Adipose tissue (tissue), 3 donors: ENCODE data around the gene CIAO3. TPM values are rescaled to one million over a fixed set of nuclear protein-coding genes. Genes with fewer than 3 reads are reported as not detected.
"Not testable (repeated sequence)": the region's sequence is repeated elsewhere in the genome, so short reads cannot be mapped to it uniquely, and the experiment has no call there.

Source experiments
- H3K27ac ChIP-seq: one replicate; pipeline ENCODE4 v1.5.1; 2013; ENCODE audit warnings: low read depth, low read length
- WGBS, 3 donors: extraction: QIAGEN DNeasy Blood & Tissue Kit; methylation state at CpG; one replicate each; pipeline ENCODE4 v1.1.7; 2013; 5-methylcytosine and 5-hydroxymethylcytosine counted together
- polyA plus RNA-seq, 3 donors: library from polyadenylated mRNA; stranded (reverse); fragments of 200-250 nt; gene quantifications; one replicate each; pipeline ENCODE4 v1.2.3, GENCODE V29; 2013
- donor health status: healthy with polysubstance abuse.
- donor health status: Bipolar disorder and iron deficiency.
- donor health status: healthy.

Gene CIAO3
- polyA plus RNA-seq, 3 donors = 16.0 to 23.7 (median 19.0) TPM

DNA sequence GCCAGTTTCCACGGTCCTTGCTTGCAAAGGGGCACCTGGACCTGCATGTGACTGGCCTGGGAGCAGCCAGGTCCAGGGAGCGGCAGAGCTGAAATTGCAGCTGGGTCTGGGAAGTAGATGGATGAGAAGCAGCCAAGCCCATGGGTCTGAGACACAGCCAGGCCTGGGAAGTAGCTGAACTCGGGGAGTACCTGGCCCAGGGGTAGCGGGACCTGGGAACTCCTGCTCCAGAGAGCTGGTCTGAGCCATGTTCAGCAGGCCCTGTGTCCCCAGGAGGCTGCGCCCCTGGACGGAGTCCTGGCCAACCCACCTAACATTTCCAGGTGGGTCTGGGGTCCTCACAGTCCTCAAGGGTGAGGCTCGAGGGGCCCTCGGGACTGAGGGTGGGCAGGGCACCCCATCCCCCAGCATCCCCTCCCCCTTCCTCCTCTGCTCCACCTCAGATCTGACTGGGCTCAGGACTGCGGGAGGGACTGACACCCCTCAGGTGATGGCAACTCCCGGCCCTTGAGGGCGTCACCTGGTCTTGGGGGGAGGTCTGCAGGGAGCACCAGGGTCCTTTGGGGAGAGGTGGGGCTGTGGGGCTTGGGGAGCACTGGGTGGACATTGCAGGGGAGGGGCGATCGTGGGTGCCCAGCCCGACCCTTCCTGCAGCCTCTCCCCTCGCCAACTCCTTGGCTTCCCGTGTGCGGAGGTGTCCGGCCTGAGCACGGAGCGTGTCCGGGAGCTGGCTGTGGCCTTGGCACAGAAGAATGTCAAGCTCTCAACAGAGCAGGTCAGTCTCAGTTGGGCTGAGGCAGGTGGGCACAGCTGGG lies 22.8 kb upstream of the CIAO3 start:
- WGBS, 3 donors = 68 to 77% (median 76%) methylated on average over 16 to 21 of the region's 21 CpGs

DNA sequence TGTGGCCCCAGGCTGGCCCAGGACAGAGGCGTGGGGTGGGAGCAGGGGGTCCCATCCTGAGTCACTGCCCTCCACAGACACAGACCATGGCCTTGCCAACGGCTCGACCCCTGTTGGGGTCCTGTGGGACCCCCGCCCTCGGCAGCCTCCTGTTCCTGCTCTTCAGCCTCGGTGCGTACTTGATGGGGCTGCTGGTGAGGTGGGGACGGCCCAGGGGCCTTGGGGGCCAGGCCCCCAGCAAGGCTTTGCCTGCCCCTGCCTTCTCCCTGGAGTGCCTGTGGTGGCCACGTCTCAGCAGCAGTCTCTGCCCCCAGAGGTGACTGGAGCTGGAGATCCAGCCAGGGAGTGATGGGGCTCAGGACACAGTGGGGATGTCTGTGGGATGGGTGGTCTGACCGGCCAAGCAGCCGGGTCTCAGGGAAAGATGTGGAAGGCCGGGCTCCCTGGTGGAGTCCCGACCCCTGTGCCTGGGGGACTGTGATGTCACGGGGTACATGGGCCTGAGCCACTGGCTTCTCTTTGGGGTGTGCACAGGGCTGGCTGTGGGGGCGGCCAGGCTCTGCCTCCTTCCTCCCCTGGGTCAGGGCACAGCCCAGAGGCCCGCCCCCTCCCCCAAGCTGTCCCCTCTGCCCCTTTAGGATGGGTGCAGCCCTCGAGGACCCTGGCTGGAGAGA lies 21.9 kb upstream of the CIAO3 start:
- H3K27ac ChIP-seq = no peak overlapping the region
- 60 to 78% (median 72%) methylated on average over 12 to 17 of the region's 17 CpGs for WGBS, 3 donors

More for the DNA sequence above, 22.8 kb upstream of the CIAO3 start:
- no peak overlapping the region for H3K27ac ChIP-seq

DNA sequence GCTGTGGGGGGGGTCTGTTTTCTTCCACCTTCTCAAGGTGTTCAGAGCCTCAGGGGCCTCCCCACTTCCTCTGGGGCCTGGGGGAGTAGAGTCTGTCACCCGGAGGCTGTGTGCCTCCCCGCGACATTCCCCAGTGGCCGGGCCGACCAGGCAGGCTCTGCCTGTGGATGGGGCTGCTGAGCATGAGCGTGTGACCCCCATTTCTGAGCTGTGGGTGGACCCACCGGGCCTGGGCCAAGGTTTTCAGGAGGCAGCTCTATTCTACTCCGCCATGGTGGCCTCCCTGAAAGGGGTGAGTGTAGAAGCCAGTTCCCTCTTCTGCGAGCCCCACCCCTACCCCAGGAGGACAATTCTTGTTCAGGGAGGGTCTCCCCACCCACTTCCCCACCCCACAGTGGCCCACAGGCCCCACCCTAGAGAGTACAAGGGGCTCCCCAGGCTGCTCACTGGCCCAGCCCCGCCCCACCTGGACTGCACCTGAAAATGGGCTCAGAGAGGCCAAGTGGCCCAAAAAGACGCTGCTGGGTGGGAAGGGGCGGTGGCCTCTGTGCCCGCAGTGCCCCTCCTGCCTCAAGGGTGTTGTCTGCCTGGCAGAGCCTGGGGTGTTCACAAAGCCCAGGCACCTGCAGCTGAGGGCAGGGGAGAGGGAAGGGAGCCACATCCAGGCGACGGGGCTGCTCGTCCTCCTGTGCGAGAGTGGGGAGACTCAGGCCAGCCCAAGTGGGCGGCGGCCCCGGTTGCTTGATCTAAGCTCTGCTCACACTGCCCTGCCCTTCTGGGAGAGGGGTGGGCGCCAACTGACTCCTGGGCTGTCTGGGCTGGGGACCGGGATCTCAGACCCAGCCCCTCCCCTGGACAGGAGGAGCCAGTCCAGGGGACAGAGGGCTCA lies 21.1 kb upstream of the CIAO3 start:
- WGBS, 3 donors = 53 to 64% (median 61%) methylated on average over 22 of the region's 22 CpGs
- H3K27ac ChIP-seq = no peak overlapping the region

DNA sequence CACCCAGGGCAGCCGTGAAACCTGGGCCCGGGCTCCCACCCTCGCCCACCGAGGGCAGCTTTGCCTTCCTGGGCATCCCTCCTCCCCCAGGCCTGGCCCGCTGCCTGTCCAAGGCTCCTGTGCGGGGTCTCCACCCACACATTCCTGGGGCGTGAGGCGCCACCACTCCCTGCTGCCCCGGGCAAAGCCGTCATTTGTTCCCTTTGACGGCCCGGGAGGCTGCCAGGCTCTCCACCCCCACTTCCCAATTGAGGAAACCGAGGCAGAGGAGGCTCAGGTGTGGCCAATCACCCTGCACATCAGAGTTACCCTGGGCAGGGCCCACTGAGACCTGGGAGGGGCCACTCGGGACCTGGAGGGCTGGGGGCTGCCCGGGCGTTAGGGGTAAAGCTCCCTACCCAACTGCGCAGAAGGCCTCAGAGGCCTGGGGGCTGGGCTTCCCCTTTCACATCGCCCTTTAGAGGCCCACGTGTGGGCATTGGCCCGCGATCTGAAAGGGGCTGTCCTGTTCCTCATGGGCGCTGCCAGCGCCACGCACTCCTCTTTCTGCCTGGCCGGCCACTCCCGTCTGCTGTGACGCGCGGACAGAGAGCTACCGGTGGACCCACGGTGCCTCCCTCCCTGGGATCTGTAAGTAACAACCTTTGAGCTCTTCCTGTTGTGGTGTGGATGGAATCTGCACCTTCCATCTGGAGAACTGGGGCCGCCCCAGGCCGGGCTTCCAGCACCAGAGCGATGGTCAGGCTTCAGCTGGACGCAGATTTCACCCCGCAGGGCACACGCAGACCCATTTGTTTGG lies 19.9 kb upstream of the CIAO3 start, which contains the start of gene MSLN:
Gene MSLN, plus strand, starts transcription at position 190 of the 799 bp plus-strand sequence. CDS start 1,947 bp downstream, outside the sequence.
- WGBS, 3 donors = 68 to 75% (median 70%) methylated on average over 37 of the region's 37 CpGs
- no peak within 1 kb of the TSS for H3K27ac ChIP-seq

DNA sequence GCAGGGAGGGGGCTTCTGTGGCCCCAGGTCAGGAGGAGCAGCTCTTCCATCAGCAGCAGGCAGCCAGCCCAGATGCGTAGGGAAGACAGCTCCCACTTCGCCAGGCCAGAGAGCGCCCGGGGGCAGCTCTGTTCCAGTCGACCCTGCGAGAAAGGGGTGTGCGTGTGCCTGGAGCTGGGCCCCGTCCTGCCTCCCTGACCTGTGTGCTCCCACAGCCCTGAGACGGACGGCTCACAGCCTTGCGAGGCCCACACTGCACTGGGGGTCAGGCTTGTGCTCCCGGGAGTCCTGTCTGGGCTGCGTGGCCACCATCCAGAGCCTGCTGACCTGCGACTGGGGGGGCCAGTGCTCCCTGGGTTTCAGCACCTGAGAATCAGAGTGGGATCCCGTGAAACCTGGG lies 19.3 kb upstream of the CIAO3 start:
- 52 to 57% (median 53%) methylated on average over 15 of the region's 15 CpGs for WGBS, 3 donors
- no peak overlapping the region for H3K27ac ChIP-seq

DNA sequence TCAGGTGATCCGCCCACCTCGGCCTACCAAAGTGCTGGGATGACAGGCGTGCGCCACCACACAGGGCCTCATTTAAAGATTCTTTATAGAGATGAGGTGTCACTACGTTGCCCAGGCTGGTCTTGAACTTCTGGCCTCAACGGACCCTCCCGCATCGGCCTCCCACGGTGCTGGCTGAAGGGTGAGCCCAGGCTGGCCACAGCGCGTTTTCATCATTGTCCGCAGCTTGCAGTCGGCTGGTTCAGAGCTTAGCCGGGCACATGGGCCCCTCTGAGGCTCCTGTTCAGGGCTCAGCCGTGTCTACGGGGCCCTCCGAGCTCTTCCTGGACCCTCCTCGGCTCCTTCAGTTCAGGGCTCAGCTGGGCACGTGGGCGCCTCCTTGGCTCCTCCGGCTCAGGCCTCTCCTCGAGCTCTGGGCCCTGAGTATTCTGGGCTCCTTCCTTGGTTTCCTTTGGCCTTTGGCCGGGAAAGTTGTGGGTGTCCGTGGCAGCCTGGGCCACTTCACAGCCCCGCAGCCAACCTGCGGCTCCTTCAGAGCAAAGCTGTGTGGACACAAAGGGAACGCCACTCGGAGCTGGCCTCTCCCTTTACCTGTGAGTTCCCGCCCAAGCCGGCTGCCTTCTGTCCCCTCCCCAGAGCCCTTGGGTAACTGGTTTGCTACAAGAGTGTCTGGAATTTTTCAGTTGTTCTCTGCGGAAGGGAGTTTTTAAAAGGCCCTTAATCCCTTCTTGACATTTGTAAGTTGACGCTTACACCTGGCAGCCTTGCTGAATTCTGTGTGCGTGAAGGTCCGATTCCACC lies 18.5 kb upstream of the CIAO3 start:
- WGBS, 3 donors = 70 to 81% (median 77%) methylated on average over 34 of the region's 34 CpGs
- no peak overlapping the region for H3K27ac ChIP-seq

DNA sequence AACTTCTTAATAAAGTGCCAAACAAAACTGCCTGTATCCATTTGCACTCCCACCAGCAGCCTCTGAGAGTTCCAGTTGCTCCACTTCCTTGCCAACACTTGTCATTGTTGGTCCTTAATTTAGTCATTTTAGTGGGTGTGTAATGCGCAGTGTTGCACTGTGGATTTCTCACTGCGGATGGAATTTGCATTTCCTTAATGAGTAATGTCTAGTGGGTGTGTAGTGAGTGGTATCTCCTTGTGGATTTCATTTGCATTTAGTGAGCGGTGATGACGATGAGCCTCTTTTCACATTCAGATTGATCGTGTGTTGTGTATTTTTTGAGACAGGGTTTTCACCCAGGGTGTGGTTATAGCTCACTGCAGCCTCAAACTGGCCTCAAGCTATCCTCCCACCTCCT lies 15.6 kb upstream of the CIAO3 start:
- WGBS, 3 donors = 90 to 93% (median 92%) methylated on average over 5 of the region's 5 CpGs
- H3K27ac ChIP-seq = no peak overlapping the region

DNA sequence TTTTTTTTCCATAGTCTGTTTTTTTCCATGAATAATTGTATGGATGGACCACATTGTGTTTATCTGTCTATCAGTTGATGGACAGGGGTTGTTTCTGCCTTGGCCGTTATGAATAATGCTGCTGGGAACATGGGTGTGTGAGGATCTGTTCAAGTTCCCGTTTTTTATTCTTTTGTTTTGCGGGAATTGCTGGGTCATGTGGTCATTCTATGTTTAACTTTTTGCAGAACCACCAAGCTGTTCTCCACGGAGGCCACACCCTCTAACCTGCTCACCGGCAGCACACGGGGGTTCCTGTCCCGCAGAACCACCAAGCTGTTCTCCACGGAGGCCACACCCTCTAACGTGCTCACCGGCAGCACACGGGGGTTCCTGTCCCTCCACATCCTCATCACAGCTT lies 13.9 kb upstream of the CIAO3 start:
- 29 to 50% (median 35%) methylated on average over 11 of the region's 11 CpGs for WGBS, 3 donors

DNA sequence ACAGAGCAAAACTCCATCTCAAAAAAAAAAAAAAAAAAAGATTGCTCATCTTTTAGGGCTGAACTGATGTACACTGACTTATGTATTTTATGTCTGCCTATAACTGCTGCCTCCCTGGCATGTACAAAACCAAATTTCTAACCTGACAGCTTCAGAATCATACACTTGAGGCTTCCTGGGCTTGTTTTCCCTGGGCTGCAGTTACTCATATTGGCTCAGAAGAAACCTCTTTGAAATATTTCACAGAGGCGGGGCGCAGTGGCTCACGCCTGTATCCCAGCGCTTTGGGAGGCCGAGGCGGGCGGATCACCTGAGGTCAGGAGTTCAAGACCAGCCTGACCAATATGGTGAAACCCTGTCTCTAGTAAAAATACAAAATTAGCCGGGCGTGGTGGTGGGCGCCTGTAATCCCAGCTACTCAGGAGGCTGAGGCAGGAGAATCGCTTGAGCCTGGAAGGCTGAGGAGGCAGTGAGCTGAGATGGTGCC lies 13.4 kb upstream of the CIAO3 start:
- not testable (repeated sequence) for H3K27ac ChIP-seq
- WGBS, 3 donors = 84 to 90% (median 88%) methylated on average over 11 of the region's 11 CpGs

More for the DNA sequence above, 13.9 kb upstream of the CIAO3 start:
- no peak overlapping the region for H3K27ac ChIP-seq

DNA sequence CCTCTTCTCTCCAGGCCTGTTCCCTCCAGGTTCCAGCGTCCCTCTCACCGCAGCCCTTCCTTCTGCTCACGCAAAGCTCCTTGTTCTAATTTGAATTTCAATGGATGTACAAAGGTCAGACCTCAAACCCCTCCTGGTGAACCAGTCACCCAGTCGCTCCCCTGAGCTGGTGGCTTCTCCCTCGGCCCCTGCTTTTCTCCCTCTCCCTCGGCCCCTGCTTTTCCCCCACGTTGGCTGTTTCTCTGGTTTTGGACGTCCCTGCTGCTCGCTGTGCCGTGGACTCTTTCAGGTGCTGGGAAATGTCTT lies 11.2 kb upstream of the CIAO3 start:
- no peak overlapping the region for H3K27ac ChIP-seq
- WGBS, 3 donors = 27 to 56% (median 54%) methylated on average over 10 of the region's 10 CpGs

DNA sequence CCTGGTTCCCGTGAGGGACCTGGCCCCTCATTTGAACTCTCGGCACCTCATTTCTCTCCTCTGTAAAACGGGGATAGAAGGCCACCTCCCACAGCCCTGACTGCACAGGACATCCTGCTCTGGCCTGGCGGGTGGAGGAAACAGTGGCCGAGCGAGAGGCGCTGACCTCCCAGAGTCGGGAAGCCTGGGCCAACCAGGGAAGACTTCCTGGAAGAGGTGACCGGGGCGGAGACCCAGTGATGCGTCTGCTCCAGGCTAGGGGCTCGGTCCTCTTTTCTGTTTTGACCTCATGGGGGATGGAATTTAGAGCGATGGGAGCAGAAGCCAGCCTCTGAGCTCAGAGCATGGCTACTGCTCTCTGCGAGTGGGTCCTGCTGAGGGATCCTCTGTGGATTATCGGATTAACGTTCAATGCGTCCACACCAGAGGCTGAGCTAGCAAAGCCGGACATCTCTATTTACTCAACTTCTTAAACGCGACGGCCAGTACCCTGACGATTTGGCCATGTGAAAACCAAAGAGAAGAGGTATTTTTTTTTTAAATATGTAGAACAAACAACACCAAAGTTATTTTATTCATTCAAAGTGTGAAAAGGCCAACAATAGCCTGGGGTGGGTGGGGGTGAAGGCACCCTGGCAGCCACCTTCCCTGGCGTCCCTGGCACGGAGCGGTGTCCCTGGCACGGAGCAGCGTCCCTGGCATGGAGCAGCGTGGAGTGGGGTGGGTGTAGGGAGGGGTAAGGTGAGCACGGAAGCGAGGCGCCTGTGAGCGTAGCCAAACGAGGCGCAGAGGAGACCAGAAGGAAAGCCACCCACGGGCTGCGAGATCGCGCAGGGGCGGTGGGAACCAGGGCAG lies 10.6 kb upstream of the CIAO3 start:
- 38 to 69% (median 65%) methylated on average over 39 of the region's 39 CpGs for WGBS, 3 donors
- no peak overlapping the region for H3K27ac ChIP-seq

DNA sequence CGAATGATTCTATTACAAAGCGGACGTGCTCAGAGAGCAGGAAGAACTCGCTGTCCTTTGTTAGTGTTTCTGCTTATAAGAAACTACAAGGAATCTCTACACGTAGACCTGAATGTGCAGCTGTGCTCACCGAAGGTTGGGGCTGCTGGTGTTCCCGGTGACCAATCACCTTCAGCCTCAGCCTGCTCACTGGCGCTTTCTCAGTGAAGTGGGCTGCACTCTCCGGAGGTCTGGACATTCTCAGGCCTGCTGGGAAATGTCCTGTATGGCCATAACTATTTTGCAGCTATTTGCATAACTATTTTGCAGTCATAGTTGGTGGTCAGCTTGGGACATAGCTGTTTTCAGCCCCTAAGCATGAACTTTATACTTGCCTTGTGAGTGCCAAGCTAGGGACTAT lies 9.7 kb upstream of the CIAO3 start:
- 39 to 66% (median 57%) methylated on average over 9 of the region's 9 CpGs for WGBS, 3 donors
- no peak overlapping the region for H3K27ac ChIP-seq

DNA sequence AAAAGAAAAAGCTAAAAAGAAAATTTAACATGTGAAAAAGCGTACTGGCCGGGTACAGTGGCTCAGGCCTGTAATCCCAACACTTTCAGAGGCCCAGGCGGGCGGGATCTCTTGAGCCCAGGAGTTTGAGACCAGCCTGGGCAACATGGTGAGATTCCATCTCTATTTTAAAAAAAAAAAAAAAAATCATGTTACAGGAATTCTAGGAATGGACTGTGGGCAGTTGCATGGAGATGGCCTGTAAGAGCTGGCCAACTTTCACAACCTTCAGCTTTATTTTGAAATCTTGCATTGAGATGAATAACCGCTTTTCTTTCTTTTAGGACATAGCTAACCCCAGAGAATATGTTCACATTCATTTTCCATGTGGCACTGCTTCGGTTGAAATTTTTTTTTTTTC lies 8.2 kb upstream of the CIAO3 start:
- 71 to 90% (median 72%) methylated on average over 6 of the region's 6 CpGs for WGBS, 3 donors
- H3K27ac ChIP-seq = no peak overlapping the region

DNA sequence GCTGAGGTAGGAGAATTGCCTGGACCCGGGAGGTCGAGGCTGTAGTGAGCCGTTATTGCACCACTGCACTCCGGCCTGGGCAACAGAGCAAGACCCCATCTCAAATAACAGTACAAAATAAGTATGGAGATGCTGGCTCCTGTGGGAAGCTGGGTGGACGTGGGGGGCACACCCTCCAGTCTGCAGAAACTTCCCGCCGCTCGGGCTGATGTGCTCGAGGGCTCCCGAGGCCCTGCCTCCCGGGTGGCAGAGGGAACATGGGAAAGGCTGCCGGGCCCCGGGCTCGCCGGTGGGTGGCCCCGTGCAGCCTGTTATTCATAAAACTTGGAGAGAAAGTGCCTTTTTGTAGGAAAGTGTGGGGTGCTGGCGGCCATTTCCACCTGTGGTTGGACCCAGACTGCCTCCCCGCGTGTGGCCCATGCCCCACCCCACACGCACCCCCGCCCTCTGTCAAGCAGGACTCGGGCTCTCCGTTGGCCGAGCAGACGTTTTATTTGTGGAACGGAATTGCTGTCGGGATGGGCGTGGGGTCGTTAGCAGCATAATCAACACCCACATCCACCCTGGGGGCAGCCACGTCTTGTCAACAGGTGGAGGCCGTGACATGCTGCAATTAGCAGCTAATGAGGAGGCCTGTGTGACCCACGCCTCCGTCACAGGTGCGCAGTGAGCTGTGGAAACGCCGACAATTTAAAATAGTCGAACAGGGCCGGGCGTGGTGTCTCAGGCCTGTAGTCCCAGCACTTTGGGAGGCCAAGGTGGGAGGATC lies 7.4 kb upstream of the CIAO3 start:
- WGBS, 3 donors = 79 to 86% (median 83%) methylated on average over 39 of the region's 39 CpGs

DNA sequence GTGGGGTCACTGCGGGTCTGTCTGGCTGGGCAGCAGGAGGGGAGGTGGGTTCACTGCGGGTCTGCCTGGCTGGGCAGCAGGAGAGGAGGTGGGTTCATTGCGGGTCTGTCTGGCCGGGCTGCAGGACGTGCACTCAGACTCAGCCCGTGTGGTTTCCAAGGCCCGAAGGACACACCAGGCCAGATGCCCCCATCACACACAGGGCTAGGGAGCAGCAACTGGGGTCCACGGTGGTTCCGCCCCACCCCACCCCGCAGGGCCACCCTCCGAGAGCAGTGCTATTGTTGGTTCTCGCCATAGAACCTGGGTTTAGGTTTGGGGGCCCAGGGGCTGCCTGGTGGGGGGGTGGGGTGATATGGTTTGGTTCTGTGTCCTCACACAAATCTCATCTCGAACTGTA lies 5.8 kb upstream of the CIAO3 start:
- H3K27ac ChIP-seq = no peak overlapping the region
- WGBS, 3 donors = 74 to 81% (median 80%) methylated on average over 9 to 13 of the region's 13 CpGs

More for the DNA sequence above, 7.4 kb upstream of the CIAO3 start:
- H3K27ac ChIP-seq = no peak overlapping the region

DNA sequence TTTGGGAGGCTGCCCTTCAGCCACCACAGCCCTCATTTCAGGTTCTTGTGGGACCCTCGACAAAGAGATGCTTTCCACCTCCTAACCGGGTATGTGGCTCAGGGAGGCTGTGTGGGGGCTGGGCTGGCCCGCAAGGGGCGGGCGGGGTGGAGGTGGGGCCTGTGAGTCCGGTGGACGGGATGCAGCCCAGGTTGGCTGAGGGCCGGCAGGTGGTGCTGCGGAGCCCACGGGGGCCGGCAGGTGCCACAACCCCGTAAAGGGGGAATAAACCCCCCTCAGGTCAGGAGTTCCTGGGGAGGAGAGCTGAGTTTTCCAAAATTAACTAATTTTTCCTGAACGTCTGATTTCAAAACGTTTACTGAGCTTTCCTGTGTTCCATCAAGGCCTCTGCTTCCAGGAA lies 4.9 kb upstream of the CIAO3 start:
- 1 to 4% (median 3%) methylated on average over 14 of the region's 14 CpGs for WGBS, 3 donors

More for the DNA sequence above, 4.9 kb upstream of the CIAO3 start:
- H3K27ac ChIP-seq = no peak overlapping the region
